GM12891 (cell line): Measurements from ENCODE around the gene TMCC1.

ENCODE experiments used
- POLR2A ChIP-seq: IDR thresholded peaks from 2 replicates; pipeline ENCODE4 v1.6.1; 2011; ENCODE audit warnings: low read depth, low read length, control low read depth
- POLR2AphosphoS5 ChIP-seq: IDR thresholded peaks from 2 replicates; pipeline ENCODE4 v1.6.1; 2011; ENCODE audit warnings: low read depth, low read length, control low read depth

DNA sequence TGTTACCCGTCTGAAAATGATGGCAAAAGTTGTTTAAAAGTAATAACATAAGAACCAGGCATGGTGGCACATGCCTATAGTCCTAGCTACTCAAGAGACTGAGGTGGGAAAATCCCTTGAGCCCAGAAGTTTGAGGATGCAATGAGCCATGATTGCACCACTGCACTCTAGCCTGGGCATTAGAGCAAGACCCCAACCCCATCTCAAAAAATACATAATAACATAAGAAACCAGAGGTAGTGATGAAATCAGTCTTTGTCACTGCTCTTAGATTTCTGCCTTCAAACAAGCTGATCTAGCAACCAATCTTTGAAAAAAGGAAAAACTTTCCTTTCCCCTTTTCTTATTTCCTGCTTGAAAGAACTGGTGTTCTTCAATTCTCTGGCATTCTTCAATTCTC, 71.3 kb downstream of the TMCC1 start:
- TF ChIP-seq POLR2A (no peak), POLR2AphosphoS5 (no peak)
